HG02610 (cell line): Measurements from ENCODE around the gene EXOC2.
"Not testable (repeated sequence)": the region's sequence is repeated elsewhere in the genome, so short reads cannot be mapped to it uniquely, and the experiment has no call there.

Experiments
- ATAC-seq: cut with Tn5 transposase; IDR thresholded peaks from one replicate; pipeline ENCODE4 v1.9.1; 2021; ENCODE audit warnings: mild to moderate bottlenecking, moderate library complexity; ENCODE audit not compliant: unreplicated experiment

Gene EXOC2

GRCh38 chr6:683742-684440, 9.0 kb downstream of the EXOC2 start:
- no peak for ATAC-seq

- ATAC-seq: no peak
These were observed 12.1 kb downstream of the EXOC2 start for GRCh38 chr6:680666-681340.

GRCh38 chr6:680251-680650, 12.7 kb downstream of the EXOC2 start:
- no peak for ATAC-seq

GRCh38 chr6:679282-679681, 13.7 kb downstream of the EXOC2 start:
- no peak for ATAC-seq

GRCh38 chr6:678520-678919, 14.4 kb downstream of the EXOC2 start:
- no peak for ATAC-seq

GRCh38 chr6:677919-678318, 15.0 kb downstream of the EXOC2 start:
- no peak for ATAC-seq

- no peak for ATAC-seq
These were observed 18.0 kb downstream of the EXOC2 start for GRCh38 chr6:674956-675355.

GRCh38 chr6:674406-674805, 18.5 kb downstream of the EXOC2 start:
- no peak for ATAC-seq

- ATAC-seq: no peak
These were observed 25.5 kb downstream of the EXOC2 start for GRCh38 chr6:667253-667927.

- no peak for ATAC-seq
These were observed 27.3 kb downstream of the EXOC2 start for GRCh38 chr6:665403-666267.

- ATAC-seq: not testable (repeated sequence)
These were observed 29.2 kb downstream of the EXOC2 start for GRCh38 chr6:663788-664187.

GRCh38 chr6:659716-660581, 33.0 kb downstream of the EXOC2 start:
- ATAC-seq: no peak

- no peak for ATAC-seq
These were observed 34.7 kb downstream of the EXOC2 start for GRCh38 chr6:658244-658643.

- no peak for ATAC-seq
These were observed 35.2 kb downstream of the EXOC2 start for GRCh38 chr6:657743-658142.

GRCh38 chr6:656460-657252, 36.3 kb downstream of the EXOC2 start, which contains the start of gene HUS1B:
HUS1B (minus strand) TSS chr6:657100; CDS start chr6:656944, 156 bp downstream.
- no peak for ATAC-seq

GRCh38 chr6:654136-654535, 38.8 kb downstream of the EXOC2 start:
- ATAC-seq: no peak

- no peak for ATAC-seq
These were observed 40.1 kb downstream of the EXOC2 start for GRCh38 chr6:652865-653264.

GRCh38 chr6:650098-650497, 42.8 kb downstream of the EXOC2 start:
- ATAC-seq: no peak

- no peak for ATAC-seq
These were observed 50.1 kb downstream of the EXOC2 start for GRCh38 chr6:642805-643204.
